ENCODE data around the gene EPAS1. TPM values are rescaled to one million over a fixed set of nuclear protein-coding genes. Genes with fewer than 3 reads are reported as not detected.

Gene EPAS1
- total RNA-seq, 1 experiment from 2014 or later, result 0.94 TPM

DNA sequence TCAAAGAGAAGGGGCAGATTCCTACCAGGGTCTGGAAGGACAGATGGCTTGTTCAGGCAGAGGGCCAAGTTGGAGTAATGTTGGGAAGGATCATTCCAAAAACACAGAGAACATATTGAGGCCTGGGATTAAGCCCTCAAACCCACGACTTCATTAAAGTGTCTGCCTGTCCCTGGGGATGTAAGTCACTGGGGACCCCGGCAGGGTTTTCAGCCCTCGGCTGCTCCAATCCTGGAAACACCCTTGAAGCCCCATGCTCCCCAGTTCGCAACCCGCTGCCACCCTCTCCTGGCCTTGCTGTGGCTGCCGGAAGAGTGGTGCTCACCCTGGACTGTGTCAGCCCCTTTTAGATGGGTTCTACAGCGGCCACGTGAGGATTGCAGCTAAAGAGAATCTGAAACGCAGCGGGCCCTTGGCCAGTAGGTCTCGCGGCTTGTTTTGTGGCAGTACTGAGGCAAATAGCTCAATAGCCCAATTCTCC lies 79.9 kb downstream of the EPAS1 start:
- Histone ChIP-seq H3K4me3 (ENCODE audit: insufficient read depth, low read depth, low read length) (no peak overlapping the region), H3K27me3 (ENCODE audit: control insufficient read depth, insufficient read depth, low read length) (no peaks in the 10 kb centered on the region), H3K36me3 (replicated peaks; ENCODE audit: control insufficient read depth, insufficient read depth, low read length) (no peaks in the 10 kb centered on the region)
- peak; percentile 61 for DNase-seq

DNA sequence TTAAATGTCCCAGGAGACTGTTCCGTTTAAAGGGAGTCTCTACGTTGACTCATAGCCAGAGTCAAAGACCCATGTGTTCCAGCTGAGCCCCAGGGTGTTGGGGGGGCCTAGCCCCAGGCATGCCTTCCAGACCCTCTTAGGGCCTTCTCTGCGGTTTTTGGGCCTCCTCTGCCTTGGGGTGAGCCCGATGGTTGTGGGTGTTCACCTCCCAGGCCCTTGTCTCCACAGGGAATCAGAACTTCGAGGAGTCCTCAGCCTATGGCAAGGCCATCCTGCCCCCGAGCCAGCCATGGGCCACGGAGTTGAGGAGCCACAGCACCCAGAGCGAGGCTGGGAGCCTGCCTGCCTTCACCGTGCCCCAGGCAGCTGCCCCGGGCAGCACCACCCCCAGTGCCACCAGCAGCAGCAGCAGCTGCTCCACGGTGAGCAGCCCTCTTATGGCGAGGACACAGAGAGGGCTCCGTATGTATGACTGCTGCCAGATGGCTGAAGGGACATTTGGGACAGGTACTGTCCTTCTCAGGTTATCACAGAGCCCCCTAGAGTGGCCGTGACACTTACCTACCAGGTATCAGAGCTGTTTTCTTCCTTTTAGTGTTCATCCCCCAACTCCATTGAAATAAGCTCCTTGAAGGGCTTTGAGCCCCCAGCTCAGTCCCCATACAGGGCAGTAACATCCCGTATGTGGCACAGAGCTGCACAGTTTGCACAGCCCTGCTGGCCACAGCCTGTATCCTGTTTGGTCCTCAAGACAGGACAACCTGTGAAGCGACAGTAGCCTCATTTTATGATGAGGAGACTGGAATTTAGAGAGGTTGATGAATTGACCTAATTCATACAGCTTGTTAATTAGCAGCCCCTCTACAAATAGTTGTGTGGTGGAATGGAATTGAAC lies 80.7 kb downstream of the EPAS1 start:
- DNase-seq, result no peak
- no peaks in the 10 kb centered on the region for H3K36me3 ChIP-seq (replicated peaks; ENCODE audit: control insufficient read depth, insufficient read depth, low read length)
- no peaks in the 10 kb centered on the region for H3K27me3 ChIP-seq (ENCODE audit: control insufficient read depth, insufficient read depth, low read length)
- H3K4me3 ChIP-seq (ENCODE audit: insufficient read depth, low read depth, low read length), result no peak overlapping the region

DNA sequence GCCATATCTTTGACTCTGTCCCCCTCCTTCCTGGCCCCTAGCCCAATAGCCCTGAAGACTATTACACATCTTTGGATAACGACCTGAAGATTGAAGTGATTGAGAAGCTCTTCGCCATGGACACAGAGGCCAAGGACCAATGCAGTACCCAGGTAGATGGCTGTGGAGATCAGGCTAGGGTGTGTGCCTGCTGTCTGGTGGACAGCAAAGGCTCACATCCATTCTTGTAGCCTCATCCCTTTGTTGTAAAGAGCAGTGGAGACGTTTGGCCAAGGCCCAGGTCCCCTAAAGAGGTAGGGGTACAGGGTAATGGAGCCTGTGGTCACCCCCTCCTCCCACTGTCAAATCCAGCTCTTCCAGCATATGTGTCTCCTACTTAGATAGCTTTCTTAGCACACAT lies 81.4 kb downstream of the EPAS1 start:
- no peak overlapping the region for H3K4me3 ChIP-seq (ENCODE audit: insufficient read depth, low read depth, low read length)
- H3K36me3 ChIP-seq (replicated peaks; ENCODE audit: control insufficient read depth, insufficient read depth, low read length), result no peaks in the 10 kb centered on the region
- no peak for DNase-seq
- H3K27me3 ChIP-seq (ENCODE audit: control insufficient read depth, insufficient read depth, low read length), result no peaks in the 10 kb centered on the region

DNA sequence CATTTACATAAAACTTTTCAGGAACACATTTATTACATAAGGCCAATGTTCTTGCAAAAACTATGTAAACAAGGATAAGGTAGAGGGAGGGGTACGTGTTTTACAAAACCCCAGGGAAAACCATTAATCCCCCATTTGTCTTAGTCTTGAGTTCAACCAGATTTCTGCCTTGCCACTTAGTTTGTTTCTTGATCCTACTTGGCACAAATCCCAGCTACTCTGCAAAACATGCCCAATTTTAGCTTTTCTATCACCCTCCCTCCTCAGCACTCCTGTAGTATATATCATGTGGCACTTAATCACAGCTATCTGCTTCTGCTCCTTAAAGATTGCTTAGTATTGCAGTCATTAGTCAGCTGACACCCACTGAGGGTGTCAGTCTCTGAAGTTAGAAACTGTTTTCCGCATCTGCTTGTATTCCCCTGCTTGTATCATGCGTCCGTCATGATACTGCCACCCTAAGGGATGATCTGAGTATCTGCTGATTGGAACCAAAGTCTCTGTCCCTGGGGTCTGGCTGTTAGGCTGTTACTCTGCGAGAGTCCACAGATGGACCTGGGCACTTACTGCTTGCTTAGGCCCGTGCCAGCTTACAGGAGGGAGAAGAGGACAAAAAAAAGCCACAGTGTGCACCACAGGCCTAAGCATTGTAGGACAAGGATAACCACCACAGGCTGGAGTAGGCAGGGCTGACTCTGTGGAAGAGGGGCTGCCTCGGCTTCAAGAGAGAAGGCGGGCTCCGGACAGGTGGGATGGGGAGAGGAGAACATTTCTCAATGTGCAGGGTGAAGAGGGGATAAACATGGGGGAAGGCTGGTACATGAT lies 82.2 kb downstream of the EPAS1 start:
- Histone ChIP-seq H3K27me3 (ENCODE audit: control insufficient read depth, insufficient read depth, low read length) (no peaks in the 10 kb centered on the region), H3K4me3 (ENCODE audit: insufficient read depth, low read depth, low read length) (no peak overlapping the region), H3K36me3 (replicated peaks; ENCODE audit: control insufficient read depth, insufficient read depth, low read length) (no peaks in the 10 kb centered on the region)
- DNase-seq, result no peak

DNA sequence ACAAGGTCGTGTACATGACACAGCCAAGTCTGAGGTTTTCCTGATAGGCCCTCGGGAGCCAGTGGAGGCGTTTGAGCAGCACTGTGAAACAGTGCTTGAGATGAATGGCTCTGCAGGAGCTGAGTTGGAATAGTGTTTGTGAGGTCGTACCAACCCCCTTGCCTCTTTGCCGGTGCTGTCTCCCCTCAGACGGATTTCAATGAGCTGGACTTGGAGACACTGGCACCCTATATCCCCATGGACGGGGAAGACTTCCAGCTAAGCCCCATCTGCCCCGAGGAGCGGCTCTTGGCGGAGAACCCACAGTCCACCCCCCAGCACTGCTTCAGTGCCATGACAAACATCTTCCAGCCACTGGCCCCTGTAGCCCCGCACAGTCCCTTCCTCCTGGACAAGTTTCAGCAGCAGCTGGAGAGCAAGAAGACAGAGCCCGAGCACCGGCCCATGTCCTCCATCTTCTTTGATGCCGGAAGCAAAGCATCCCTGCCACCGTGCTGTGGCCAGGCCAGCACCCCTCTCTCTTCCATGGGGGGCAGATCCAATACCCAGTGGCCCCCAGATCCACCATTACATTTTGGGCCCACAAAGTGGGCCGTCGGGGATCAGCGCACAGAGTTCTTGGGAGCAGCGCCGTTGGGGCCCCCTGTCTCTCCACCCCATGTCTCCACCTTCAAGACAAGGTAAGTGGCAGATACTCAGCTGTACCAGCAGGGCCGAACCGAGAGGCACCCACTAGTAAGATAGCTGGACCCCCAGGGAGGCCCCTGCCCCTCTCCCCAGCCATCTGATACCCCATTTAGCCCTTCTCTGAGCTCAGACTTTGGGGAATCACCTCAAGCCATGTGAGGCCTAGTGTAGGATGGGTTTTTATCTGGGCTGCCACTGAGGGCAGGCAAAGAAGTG lies 83.1 kb downstream of the EPAS1 start:
- H3K27me3 ChIP-seq (ENCODE audit: control insufficient read depth, insufficient read depth, low read length), result no peaks in the 10 kb centered on the region
- no peak for DNase-seq
- no peak overlapping the region for H3K4me3 ChIP-seq (ENCODE audit: insufficient read depth, low read depth, low read length)
- H3K36me3 ChIP-seq (replicated peaks; ENCODE audit: control insufficient read depth, insufficient read depth, low read length), result no peaks in the 10 kb centered on the region

DNA sequence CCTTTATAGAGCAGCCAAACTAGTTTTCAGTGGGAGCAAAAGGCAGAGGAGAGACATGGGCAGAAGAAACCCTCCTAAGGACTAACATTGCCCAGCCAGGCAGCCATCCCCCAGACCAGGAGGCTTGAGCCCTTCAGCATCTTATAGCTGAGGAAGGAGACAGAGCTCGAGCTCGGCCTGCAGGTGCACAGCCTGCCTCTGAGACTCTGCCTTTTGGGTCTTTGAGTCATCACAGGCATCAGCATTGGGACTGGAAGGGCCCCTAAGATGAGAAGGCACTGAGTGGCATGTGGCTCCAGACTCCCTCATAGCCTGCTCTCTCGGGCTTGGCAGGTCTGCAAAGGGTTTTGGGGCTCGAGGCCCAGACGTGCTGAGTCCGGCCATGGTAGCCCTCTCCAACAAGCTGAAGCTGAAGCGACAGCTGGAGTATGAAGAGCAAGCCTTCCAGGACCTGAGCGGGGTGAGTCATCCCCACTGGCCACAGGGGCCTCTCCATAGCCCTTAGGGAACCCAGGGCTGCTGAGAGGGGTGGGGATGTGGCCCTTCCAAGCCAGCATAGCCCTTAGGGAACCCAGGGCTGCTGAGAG lies 84.1 kb downstream of the EPAS1 start:
- H3K4me3 ChIP-seq (ENCODE audit: insufficient read depth, low read depth, low read length), result no peak overlapping the region
- no peaks in the 10 kb centered on the region for H3K27me3 ChIP-seq (ENCODE audit: control insufficient read depth, insufficient read depth, low read length)
- DNase-seq, result no peak
- no peaks in the 10 kb centered on the region for H3K36me3 ChIP-seq (replicated peaks; ENCODE audit: control insufficient read depth, insufficient read depth, low read length)

DNA sequence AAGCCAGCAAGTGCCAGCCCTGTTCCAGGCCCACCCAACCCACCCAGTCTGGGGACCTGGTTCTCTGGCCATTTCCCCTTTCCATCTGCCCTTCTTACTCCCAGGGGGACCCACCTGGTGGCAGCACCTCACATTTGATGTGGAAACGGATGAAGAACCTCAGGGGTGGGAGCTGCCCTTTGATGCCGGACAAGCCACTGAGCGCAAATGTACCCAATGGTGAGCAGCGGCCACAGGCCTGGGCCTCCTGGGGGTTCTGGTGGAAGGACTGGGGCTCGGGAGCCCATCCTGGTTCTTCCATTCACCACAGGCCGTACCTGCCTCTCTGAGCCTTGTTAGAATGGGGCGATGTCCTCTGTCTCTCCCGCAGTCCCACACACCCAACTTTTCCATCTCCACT lies 84.7 kb downstream of the EPAS1 start:
- Histone ChIP-seq H3K36me3 (replicated peaks; ENCODE audit: control insufficient read depth, insufficient read depth, low read length) (no peaks in the 10 kb centered on the region), H3K4me3 (ENCODE audit: insufficient read depth, low read depth, low read length) (no peak overlapping the region), H3K27me3 (ENCODE audit: control insufficient read depth, insufficient read depth, low read length) (no peaks in the 10 kb centered on the region)
- DNase-seq, result no peak

DNA sequence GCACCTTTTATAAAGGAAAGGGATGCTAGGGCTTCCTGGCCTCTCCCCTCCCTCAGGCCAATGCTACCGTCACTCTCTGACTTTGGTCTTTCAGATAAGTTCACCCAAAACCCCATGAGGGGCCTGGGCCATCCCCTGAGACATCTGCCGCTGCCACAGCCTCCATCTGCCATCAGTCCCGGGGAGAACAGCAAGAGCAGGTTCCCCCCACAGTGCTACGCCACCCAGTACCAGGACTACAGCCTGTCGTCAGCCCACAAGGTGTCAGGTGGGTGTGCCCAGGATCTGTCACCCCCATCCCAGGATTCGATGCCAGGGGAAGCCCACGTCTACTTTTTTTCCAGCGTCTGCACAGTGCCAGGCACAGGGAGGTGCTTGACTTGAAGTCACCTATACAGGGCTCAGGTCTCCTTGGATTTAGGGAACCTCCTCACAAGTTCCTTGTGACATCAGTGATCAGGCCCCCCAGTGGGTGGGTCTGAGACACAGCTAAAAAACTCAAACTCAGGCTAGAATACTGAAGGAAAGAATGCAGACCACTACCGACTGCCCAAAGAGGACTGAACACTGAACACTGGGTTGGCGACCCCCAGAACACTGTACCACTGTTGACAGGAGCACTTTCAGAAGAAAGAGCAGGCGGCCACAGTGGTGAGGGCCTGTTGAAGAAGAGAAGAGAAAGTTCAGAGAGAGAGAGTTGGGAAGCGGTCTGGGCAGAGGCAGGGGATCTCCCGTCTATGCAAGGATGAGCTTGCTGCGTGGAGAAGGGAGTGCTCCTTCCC lies 85.3 kb downstream of the EPAS1 start:
- Histone ChIP-seq H3K4me3 (ENCODE audit: insufficient read depth, low read depth, low read length) (no peak overlapping the region), H3K27me3 (ENCODE audit: control insufficient read depth, insufficient read depth, low read length) (no peaks in the 10 kb centered on the region), H3K36me3 (replicated peaks; ENCODE audit: control insufficient read depth, insufficient read depth, low read length) (no peaks in the 10 kb centered on the region)
- DNase-seq, result no peak

DNA sequence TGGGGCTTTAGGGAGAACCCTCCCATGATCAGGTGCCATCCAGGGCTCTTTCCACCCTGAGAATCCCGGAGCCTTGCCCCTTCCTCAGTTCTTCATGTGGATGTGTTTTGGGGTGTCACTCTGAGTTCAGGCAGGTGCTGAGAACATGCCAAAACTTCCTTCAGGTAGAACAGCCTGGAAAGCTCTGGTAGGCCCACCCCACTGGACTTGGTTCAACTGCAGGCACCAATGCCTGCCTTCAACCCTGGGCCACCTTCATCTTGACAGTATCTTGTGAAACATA lies 85.8 kb downstream of the EPAS1 start:
- Histone ChIP-seq H3K36me3 (replicated peaks; ENCODE audit: control insufficient read depth, insufficient read depth, low read length) (no peaks in the 10 kb centered on the region), H3K4me3 (ENCODE audit: insufficient read depth, low read depth, low read length) (no peak overlapping the region), H3K27me3 (ENCODE audit: control insufficient read depth, insufficient read depth, low read length) (no peaks in the 10 kb centered on the region)
- no peak for DNase-seq

DNA sequence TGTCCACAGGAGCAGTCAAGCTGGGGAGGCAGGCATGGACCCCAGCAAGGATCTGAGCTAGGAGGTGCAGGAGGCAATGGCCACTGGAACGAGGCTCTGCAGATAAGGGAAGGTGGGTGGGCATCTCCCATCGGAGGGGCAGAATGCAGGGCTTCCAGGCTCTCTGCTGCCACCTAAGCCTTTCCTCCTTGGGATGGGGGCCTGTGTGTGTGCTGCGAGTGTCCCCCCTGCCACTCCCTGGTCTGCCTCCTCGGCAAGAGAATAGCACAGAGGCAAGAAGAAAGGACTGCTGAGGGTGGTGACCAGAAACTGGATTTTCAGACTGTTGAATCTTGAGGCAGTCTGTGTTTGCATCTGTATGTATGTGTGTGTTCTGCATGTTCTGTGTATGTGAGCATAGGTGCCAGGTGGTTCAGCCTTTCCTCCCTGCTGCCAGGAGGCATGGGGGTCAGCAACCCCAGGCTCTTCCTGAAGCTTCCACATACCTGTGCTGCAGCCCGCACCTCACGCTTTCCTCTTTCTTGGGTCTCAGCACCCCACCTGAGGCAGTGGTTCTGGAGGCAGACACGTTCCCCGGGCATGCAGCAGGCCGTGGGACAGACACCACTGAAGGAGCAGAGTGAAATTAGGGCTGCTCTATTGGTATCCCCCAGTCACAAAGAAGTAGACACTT lies 86.7 kb downstream of the EPAS1 start:
- no peaks in the 10 kb centered on the region for H3K36me3 ChIP-seq (replicated peaks; ENCODE audit: control insufficient read depth, insufficient read depth, low read length)
- no peak overlapping the region for H3K4me3 ChIP-seq (ENCODE audit: insufficient read depth, low read depth, low read length)
- no peaks in the 10 kb centered on the region for H3K27me3 ChIP-seq (ENCODE audit: control insufficient read depth, insufficient read depth, low read length)
- DNase-seq, result no peak

DNA sequence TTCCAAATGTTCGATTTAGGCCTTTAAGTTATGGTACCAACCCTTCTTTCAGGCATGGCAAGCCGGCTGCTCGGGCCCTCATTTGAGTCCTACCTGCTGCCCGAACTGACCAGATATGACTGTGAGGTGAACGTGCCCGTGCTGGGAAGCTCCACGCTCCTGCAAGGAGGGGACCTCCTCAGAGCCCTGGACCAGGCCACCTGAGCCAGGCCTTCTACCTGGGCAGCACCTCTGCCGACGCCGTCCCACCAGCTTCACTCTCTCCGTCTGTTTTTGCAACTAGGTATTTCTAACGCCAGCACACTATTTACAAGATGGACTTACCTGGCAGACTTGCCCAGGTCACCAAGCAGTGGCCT lies 87.2 kb downstream of the EPAS1 start:
- no peak for DNase-seq
- Histone ChIP-seq H3K27me3 (ENCODE audit: control insufficient read depth, insufficient read depth, low read length) (no peaks in the 10 kb centered on the region), H3K36me3 (replicated peaks; ENCODE audit: control insufficient read depth, insufficient read depth, low read length) (no peaks in the 10 kb centered on the region)

DNA sequence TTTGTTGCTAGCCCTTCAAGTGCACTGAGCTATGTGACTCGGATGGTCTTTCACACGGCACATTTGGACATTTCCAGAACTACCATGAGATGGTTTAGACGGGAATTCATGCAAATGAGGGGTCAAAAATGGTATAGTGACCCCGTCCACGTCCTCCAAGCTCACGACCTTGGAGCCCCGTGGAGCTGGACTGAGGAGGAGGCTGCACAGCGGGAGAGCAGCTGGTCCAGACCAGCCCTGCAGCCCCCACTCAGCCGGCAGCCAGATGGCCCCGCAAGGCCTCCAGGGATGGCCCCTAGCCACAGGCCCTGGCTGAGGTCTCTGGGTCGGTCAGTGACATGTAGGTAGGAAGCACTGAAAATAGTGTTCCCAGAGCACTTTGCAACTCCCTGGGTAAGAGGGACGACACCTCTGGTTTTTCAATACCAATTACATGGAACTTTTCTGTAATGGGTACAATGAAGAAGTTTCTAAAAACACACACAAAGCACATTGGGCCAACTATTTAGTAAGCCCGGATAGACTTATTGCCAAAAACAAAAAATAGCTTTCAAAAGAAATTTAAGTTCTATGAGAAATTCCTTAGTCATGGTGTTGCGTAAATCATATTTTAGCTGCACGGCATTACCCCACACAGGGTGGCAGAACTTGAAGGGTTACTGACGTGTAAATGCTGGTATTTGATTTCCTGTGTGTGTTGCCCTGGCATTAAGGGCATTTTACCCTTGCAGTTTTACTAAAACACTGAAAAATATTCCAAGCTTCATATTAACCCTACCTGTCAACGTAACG lies 88.8 kb downstream of the EPAS1 start:
- H3K27me3 ChIP-seq (ENCODE audit: control insufficient read depth, insufficient read depth, low read length), result no peaks in the 10 kb centered on the region
- H3K36me3 ChIP-seq (replicated peaks; ENCODE audit: control insufficient read depth, insufficient read depth, low read length), result no peaks in the 10 kb centered on the region
- DNase-seq, result no peak
- no peak overlapping the region for H3K4me3 ChIP-seq (ENCODE audit: insufficient read depth, low read depth, low read length)

More for the DNA sequence above, 87.2 kb downstream of the EPAS1 start:
- H3K4me3 ChIP-seq (ENCODE audit: insufficient read depth, low read depth, low read length), result no peak overlapping the region

DNA sequence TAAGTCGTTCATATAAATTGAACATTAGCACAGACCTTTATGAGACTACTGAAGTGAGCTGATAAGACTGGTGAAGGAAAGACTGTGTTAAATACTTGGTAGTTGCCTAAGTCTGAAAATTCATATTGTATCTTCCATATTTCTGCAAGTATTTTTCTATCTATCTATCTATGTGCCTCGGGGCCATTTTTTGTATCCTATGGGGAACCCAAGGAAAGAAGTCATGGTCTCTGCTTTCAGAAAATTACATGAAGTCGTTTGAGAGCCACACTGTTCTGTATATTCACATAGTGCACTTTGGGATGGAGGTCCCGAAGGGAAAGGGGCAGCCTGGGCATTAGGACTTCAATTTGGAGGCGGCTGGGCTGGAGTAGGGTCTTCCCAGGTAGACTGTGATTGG lies 89.6 kb downstream of the EPAS1 start:
- no peaks in the 10 kb centered on the region for H3K27me3 ChIP-seq (ENCODE audit: control insufficient read depth, insufficient read depth, low read length)
- H3K36me3 ChIP-seq (replicated peaks; ENCODE audit: control insufficient read depth, insufficient read depth, low read length), result no peaks in the 10 kb centered on the region
- H3K4me3 ChIP-seq (ENCODE audit: insufficient read depth, low read depth, low read length), result no peak overlapping the region
- DNase-seq, result no peak
